MCF 10A (cell line): ENCODE data around the gene PARD3B. TPM values are rescaled to one million over a fixed set of nuclear protein-coding genes. Genes with fewer than 3 reads are reported as not detected.
A peak's percentile ranks its signal among the peaks of the same experiment; 100 is the strongest.

ENCODE experiments used
- BruUV-seq: library from RNA; stranded (reverse); fragments of 400-500 nt; replicated peaks from 2 replicates; lab custom pipeline; 2021; lab: Mats Ljungman, UMichigan
- CTCF ChIA-PET: fragments of 300-600 bp; sonication (Branson Sonifier 250); formaldehyde crosslinking; extraction: SDS; loops from one replicate; lab custom pipeline; 2021; ENCODE audit warnings: antibody characterized with exemption, inconsistent platforms; lab: Yijun Ruan, JAX
- POLR2A ChIA-PET: fragments of 300-600, 350-650 bp; sonication (Branson Sonifier 250); formaldehyde crosslinking; extraction: SDS; loops from one replicate; lab custom pipeline; 2020; ENCODE audit warnings: antibody characterized with exemption, inconsistent platforms; lab: Yijun Ruan, JAX
- DNase-seq: peaks from one replicate; pipeline ENCODE4 v3.0.0-alpha.2; 2018; ENCODE audit not compliant: unreplicated experiment
- H3K27ac Mint-ChIP-seq: one replicate; pipeline ENCODE4 v1.8.0; 2022; ENCODE audit warnings: mild to moderate bottlenecking, low read depth, mixed read lengths; ENCODE audit not compliant: unreplicated experiment
- H3K27me3 Mint-ChIP-seq: one replicate; pipeline ENCODE4 v1.8.0; 2022; ENCODE audit warnings: mixed read lengths; ENCODE audit not compliant: insufficient read depth, unreplicated experiment
- H3K36me3 Mint-ChIP-seq: one replicate; pipeline ENCODE4 v1.8.0; 2022; ENCODE audit warnings: mild to moderate bottlenecking, moderate library complexity, mixed read lengths; ENCODE audit not compliant: insufficient read depth, unreplicated experiment
- H3K4me1 Mint-ChIP-seq: one replicate; pipeline ENCODE4 v1.8.0; 2022; ENCODE audit warnings: mixed read lengths; ENCODE audit not compliant: insufficient read depth, unreplicated experiment
- H3K4me3 Mint-ChIP-seq: one replicate; pipeline ENCODE4 v1.8.0; 2022; ENCODE audit warnings: mild to moderate bottlenecking, moderate library complexity, mixed read lengths; ENCODE audit not compliant: unreplicated experiment
- H3K9me3 Mint-ChIP-seq: one replicate; pipeline ENCODE4 v1.8.0; 2022; ENCODE audit warnings: mixed read lengths; ENCODE audit not compliant: unreplicated experiment
- CTCF ChIP-seq: fragments of 200-600 bp; IDR thresholded peaks from one replicate; pipeline ENCODE4 v1.8.0; 2022; ENCODE audit warnings: antibody characterized with exemption, mild to moderate bottlenecking; ENCODE audit not compliant: unreplicated experiment
- intact Hi-C: fragments of 100-400 bp; cut with micrococcal nuclease; formaldehyde crosslinking; loops from 2 replicates; pipeline ENCODE4 v1.14.1; 2022
- total RNA-seq: library from RNA; stranded (reverse); gene quantifications from 2 replicates; pipeline ENCODE4 v1.2.3, GENCODE V29; 2022

The PARD3B gene
- total RNA-seq, 1 experiment from 2014 or later: 11.6 TPM

- CTCF ChIA-PET: interaction anchor here (0.6 kb wide), 1 partner anchor 22 kb away, joined by 3 read pairs; no protein-coding TSS in a partner anchor
- no peaks in the 10 kb centered on the region for H3K27me3 Mint-ChIP-seq
- POLR2A ChIA-PET: interaction anchor here (1.5 kb wide), 1 partner anchor 12 kb away, joined by 3 read pairs; no protein-coding TSS in a partner anchor
Observed at GRCh38 chr2:205273627-205274026, 728.4 kb downstream of the PARD3B start.

GRCh38 chr2:205274801-205275200, 729.5 kb downstream of the PARD3B start:
- no TSS peak for BruUV-seq
- Mint-ChIP-seq H3K27me3 (no peaks in the 10 kb centered on the region), H3K27ac (no peak overlapping the region), H3K4me3 (no peak overlapping the region), H3K9me3 (no peaks in the 10 kb centered on the region), H3K36me3 (no peaks in the 10 kb centered on the region), H3K4me1 (no peaks in the 10 kb centered on the region)
- POLR2A ChIA-PET: no interaction called here
- CTCF ChIA-PET: no interaction called here
- TF ChIP-seq CTCF: no peak
- intact Hi-C loops: no loop called here
- no peak for DNase-seq

More at GRCh38 chr2:205273627-205274026, 728.4 kb downstream of the PARD3B start:
- no peaks in the 10 kb centered on the region for H3K36me3 Mint-ChIP-seq
- H3K27ac Mint-ChIP-seq: no peak overlapping the region
- no peaks in the 10 kb centered on the region for H3K9me3 Mint-ChIP-seq
- H3K4me3 Mint-ChIP-seq: no peak overlapping the region
- BruUV-seq: no TSS peak
- no peaks in the 10 kb centered on the region for H3K4me1 Mint-ChIP-seq
- DNase-seq: peak; percentile 26
- intact Hi-C loops: no loop called here
- no peak for TF ChIP-seq CTCF

GRCh38 chr2:205276116-205276777, 731.0 kb downstream of the PARD3B start:
- intact Hi-C loops: no loop called here
- Mint-ChIP-seq H3K27ac (no peak overlapping the region), H3K36me3 (no peaks in the 10 kb centered on the region), H3K27me3 (no peaks in the 10 kb centered on the region), H3K9me3 (no peaks in the 10 kb centered on the region), H3K4me3 (no peak overlapping the region), H3K4me1 (no peaks in the 10 kb centered on the region)
- TF ChIP-seq CTCF: no peak
- BruUV-seq: no TSS peak
- ChIA-PET CTCF (no interaction called here), POLR2A (no interaction called here)
- no peak for DNase-seq

- DNase-seq: no peak
- intact Hi-C loops: no loop called here
- Mint-ChIP-seq H3K4me3 (no peak overlapping the region), H3K36me3 (no peaks in the 10 kb centered on the region), H3K4me1 (no peaks in the 10 kb centered on the region), H3K27ac (no peak overlapping the region), H3K9me3 (no peaks in the 10 kb centered on the region), H3K27me3 (no peaks in the 10 kb centered on the region)
- POLR2A ChIA-PET: interaction anchor here (0.6 kb wide), 1 partner anchor 122 kb away, joined by 3 read pairs; no protein-coding TSS in a partner anchor
- CTCF ChIA-PET: no interaction called here
- TF ChIP-seq CTCF: no peak
- no TSS peak for BruUV-seq
Observed at GRCh38 chr2:205280596-205281236, 735.4 kb downstream of the PARD3B start.
